Large intestine (tissue), 3 donors: ENCODE data around the gene PHETA1. TPM values are rescaled to one million over a fixed set of nuclear protein-coding genes. Genes with fewer than 3 reads are reported as not detected.
"Not testable (repeated sequence)": the region's sequence is repeated elsewhere in the genome, so short reads cannot be mapped to it uniquely, and the experiment has no call there.

Source experiments
- DNase-seq, 2 donors: peaks; one replicate each; pipeline versions ENCODE4 v3.0.0 to v3.0.0-alpha.2; 2013
- H3K27ac ChIP-seq: one replicate; pipeline ENCODE4 v1.5.1; 2013; ENCODE audit warnings: low read length
- H3K27me3 ChIP-seq: 2 replicates; pipeline ENCODE4 v1.6.1; 2013; ENCODE audit warnings: low read length; ENCODE audit not compliant: control insufficient read depth, insufficient read depth
- H3K36me3 ChIP-seq: 2 replicates; pipeline ENCODE4 v1.6.1; 2013; ENCODE audit warnings: low read length; ENCODE audit not compliant: control insufficient read depth, insufficient read depth
- H3K4me1 ChIP-seq: one replicate; pipeline ENCODE4 v1.6.1; 2013; ENCODE audit warnings: low read length; ENCODE audit not compliant: control insufficient read depth, insufficient read depth
- H3K4me3 ChIP-seq: one replicate; pipeline ENCODE4 v1.5.1; 2013; ENCODE audit warnings: low read length
- H3K9me3 ChIP-seq: one replicate; pipeline ENCODE4 v1.6.1; 2013; ENCODE audit warnings: mild to moderate bottlenecking, low read depth, low read length, moderate library complexity; ENCODE audit not compliant: control insufficient read depth
- WGBS: methylation state at CpG from one replicate; pipeline ENCODE4 v1.1.5; 2013; ENCODE audit warnings: low lambda C conversion rate; ENCODE audit not compliant: insufficient coverage; 5-methylcytosine and 5-hydroxymethylcytosine counted together
- polyA plus RNA-seq: library from polyadenylated mRNA; unstranded; fragments of 120-200 nt; gene quantifications from one replicate; pipeline ENCODE4 v1.2.1, GENCODE V29; 2013

The PHETA1 gene
- polyA plus RNA-seq, 1 donor = 85.8 TPM

DNA sequence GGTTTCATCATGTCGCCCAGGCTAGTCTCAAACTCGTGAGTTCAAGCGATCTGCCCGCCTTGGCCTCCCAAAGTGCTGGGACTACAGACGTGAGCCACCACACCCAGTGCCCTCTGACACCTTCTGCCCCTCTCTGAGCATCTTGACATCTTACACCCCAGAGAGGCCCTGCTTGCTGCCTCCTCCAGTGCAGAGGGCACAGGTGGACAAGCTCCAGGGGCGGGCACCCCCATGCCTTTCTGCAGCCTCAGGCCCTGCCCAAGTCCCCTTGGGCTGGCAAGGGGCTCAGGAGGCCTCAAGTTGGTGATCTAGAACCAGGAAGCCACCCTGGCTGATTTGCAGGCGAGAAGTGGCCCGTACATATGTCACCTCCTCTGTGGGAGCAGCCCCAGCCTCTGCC lies 25.6 kb upstream of the PHETA1 start:
- Histone ChIP-seq H3K4me3 (no peak overlapping the region), H3K36me3 (no peaks in the 10 kb centered on the region), H3K4me1 (peaks cover 2% of the 10 kb centered on the region), H3K27ac (no peak overlapping the region), H3K9me3 (no peaks in the 10 kb centered on the region), H3K27me3 (no peaks in the 10 kb centered on the region)
- WGBS = no CpG with 5 or more reads among the region's 8 CpGs
- DNase-seq = no peak

DNA sequence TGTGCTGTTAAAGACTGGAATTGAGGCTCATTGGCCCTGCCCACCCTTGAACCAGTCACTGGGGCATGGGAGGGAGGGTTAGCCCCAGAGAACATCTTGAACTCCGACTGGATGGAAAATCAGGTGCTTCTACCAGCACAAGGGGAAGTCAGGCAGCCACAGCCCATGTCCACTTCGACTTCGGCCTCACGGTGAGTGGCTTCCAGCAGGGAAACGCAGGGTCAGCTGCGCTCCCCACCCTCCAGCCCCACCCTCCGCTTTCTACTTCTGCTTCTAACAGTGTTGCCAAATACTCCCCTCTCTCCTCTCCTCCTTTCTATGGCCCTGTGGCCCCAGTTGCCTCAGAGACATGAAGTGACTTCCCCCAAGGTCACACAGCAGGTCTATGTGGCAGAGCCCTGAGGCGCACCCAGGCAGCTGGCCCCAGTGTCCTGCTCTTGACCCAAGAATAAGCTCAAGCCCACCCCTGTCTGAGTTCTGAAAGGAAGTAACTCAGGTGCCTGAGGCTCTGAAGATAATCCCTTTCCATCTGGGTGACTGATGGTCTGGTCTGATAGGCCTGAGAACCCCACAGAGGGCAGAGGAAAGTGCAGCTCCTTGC lies 24.9 kb upstream of the PHETA1 start:
- no peaks in the 10 kb centered on the region for H3K36me3 ChIP-seq
- no peaks in the 10 kb centered on the region for H3K9me3 ChIP-seq
- no peak overlapping the region for H3K4me3 ChIP-seq
- no peaks in the 10 kb centered on the region for H3K27me3 ChIP-seq
- no CpG with 5 or more reads among the region's 8 CpGs for WGBS
- DNase-seq = no peak
- H3K27ac ChIP-seq = no peak overlapping the region
- peaks cover 2% of the 10 kb centered on the region for H3K4me1 ChIP-seq

DNA sequence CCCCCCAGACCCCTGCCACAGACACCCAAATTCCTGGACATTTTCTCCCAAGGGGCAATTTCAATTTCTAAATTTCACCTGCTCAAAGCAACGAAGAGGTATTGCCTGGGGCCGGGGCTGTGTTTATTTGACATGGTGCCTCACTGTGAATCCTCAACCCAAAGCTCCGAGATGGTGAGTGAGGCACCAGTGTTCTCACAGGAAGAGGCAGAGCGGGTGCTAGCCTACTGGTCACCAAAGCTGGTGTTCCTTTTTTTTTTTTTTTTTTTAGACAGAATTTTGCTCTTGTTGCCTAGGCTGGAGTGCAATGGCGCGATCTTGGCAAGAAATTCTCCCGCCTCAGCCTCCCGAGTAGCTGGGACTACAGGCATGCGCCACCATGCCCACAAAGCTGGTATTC lies 22.0 kb upstream of the PHETA1 start:
- peaks cover 2% of the 10 kb centered on the region for H3K4me1 ChIP-seq
- no CpG with 5 or more reads among the region's 9 CpGs for WGBS

DNA sequence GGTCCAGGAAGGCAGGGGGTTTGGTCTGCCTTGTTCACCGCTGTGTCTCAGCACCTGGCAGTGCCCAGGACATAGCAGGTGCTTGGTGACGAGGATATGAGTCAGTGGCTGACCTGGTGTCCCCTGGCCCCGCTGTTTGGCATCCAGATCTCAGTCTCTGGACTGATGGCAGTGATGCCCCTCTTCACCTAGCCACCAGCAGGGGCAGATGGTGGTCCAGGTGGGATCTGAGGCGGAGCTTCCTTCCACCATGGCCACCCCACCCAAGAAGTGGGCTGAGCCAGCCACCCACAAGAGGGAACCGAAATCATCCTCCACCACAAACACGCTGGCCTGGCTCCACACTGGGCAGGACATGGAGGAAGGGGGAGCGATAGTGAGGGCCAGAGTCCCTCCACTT lies 20.7 kb upstream of the PHETA1 start:
- H3K27me3 ChIP-seq = no peaks in the 10 kb centered on the region
- no CpG with 5 or more reads among the region's 7 CpGs for WGBS
- H3K4me3 ChIP-seq = no peak overlapping the region

More for the DNA sequence above, 22.0 kb upstream of the PHETA1 start:
- no peak for DNase-seq
- Histone ChIP-seq H3K36me3 (no peaks in the 10 kb centered on the region), H3K9me3 (no peaks in the 10 kb centered on the region), H3K27me3 (no peaks in the 10 kb centered on the region), H3K27ac (no peak overlapping the region), H3K4me3 (no peak overlapping the region)

DNA sequence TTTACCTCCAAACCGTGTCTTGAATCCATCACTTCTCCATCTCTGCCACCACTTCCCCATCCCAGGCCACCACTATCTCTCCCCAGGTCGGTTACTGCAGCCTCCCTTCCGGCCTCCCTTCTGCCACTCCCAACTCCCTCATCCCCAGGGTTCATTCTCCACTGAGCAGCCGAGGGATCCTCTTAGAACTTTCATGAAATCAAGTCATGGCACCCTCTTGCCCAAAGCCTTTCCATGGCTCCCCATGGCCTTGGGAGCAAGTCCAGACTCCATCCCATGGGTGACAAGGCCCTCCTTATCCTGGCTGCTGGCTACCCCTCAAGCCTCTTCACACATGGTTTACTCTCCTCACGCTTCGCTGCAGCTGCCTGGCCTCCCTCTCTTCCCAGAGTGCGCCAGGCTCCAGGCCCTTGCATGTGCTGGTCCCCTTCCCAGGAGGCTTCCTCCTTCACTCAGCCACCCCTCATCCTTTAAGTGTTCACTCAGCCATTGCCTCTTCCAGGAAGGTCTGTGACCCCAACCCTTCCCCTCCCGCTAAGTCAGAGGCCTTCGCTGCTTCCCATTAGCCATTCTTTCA lies 18.9 kb upstream of the PHETA1 start:
- Histone ChIP-seq H3K27ac (no peak overlapping the region), H3K4me3 (no peak overlapping the region), H3K27me3 (no peaks in the 10 kb centered on the region), H3K4me1 (no peaks in the 10 kb centered on the region), H3K9me3 (no peaks in the 10 kb centered on the region), H3K36me3 (no peaks in the 10 kb centered on the region)
- 67% methylated on average over 2 of the region's 9 CpGs for WGBS
- DNase-seq = no peak

More for the DNA sequence above, 20.7 kb upstream of the PHETA1 start:
- H3K27ac ChIP-seq = no peak overlapping the region
- no peak for DNase-seq
- no peaks in the 10 kb centered on the region for H3K9me3 ChIP-seq
- H3K4me1 ChIP-seq = peaks cover 2% of the 10 kb centered on the region
- no peaks in the 10 kb centered on the region for H3K36me3 ChIP-seq

DNA sequence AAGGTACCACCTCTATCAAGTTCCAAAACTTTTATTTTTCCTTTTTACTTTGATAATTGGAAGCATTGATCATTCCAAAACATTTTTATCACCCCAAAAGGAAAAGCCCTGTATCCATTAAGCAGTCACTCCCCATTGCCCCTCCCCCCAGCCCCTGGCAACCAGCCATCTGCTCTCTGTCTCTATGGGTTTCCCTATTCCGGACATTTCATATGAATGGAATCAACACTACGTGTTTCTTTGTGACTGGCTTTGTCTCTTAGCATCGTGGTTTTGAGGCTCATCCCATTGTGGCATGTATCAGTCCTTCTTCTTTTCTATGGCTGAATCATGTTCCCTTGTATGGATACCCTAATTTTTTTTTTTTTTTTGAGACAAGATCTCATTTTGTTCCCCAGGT lies 18.0 kb upstream of the PHETA1 start:
- Histone ChIP-seq H3K27ac (no peak overlapping the region), H3K36me3 (no peaks in the 10 kb centered on the region), H3K4me1 (no peaks in the 10 kb centered on the region), H3K9me3 (no peaks in the 10 kb centered on the region), H3K27me3 (no peaks in the 10 kb centered on the region), H3K4me3 (no peak overlapping the region)
- no peak for DNase-seq
- no CpG with 5 or more reads among the region's 3 CpGs for WGBS

DNA sequence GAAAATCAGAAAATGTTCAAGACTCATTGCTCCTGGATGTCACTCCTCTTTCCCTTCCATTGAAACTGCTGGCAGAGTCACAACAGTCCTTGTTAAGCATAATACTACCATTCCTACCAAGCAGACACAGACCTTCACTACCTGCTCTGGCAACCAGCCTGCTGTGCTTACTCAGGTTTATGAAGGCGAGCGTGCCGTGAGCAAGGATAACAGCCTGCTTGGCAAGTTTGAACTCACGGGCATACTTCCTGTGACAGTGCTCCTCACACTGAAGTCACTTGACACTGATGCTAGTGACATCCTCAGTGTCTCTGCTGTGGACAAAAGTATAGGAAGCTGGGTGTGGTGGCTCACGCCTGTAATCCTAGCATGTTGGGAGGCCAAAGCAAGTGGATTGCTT lies 15.7 kb upstream of the PHETA1 start:
- no peak for DNase-seq
- Histone ChIP-seq H3K4me1 (no peaks in the 10 kb centered on the region), H3K27ac (no peak overlapping the region), H3K36me3 (no peaks in the 10 kb centered on the region), H3K27me3 (no peaks in the 10 kb centered on the region), H3K4me3 (no peak overlapping the region), H3K9me3 (no peaks in the 10 kb centered on the region)
- no CpG with 5 or more reads among the region's 5 CpGs for WGBS

DNA sequence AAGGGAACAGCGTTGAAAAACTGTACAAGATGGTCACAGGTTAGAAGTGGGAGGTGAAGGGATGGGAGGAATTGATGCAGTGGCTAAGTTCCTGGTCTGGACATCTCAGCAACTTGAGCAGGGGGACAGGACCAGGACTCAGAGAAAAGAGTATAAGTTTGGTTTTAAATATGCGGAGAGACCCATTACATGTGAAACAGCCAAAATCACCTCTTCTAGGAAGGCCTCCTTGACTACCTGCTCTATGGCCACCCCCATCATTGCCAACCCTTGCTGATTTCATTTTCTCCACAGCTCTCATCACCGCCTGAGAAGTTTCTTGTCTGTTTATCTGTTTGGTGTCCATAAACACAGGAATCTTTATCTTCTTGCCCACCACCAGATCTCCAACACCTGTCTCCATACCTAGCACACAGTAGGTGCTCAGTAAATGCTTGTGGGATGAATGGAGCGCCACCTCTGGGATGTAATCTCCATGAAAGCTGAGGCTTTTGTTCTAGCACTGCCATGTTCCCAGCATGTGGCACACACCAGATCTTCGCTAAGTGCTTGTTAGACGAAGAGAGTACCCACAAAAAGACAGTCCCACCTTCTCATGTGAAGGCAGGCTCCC lies 11.2 kb upstream of the PHETA1 start:
- H3K27me3 ChIP-seq = no peaks in the 10 kb centered on the region
- no peaks in the 10 kb centered on the region for H3K36me3 ChIP-seq
- DNase-seq = no peak
- WGBS = 78% methylated on average over 1 of the region's 6 CpGs
- H3K9me3 ChIP-seq = no peaks in the 10 kb centered on the region
- H3K27ac ChIP-seq = no peak overlapping the region
- H3K4me3 ChIP-seq = no peak overlapping the region
- H3K4me1 ChIP-seq = no peaks in the 10 kb centered on the region

DNA sequence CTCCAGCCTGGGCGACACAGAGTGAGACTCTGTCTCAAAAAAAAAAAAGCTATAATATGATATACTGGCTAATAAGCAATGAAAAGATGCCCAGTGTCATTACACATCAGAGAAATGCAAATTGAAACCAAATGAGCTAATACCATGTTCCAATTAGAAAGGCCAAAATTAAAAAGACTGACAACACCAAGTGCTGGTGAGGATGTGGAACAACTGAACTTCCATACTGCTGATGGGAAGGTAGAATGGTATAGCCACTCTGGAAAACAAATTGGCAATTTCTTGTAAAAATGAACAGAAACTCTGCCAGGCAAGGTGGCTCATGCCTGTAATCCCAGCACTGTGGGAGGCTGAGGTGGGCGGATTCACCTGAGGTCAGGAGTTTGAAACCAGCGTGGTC lies 8.5 kb upstream of the PHETA1 start:
- no peak overlapping the region for H3K4me3 ChIP-seq
- no peaks in the 10 kb centered on the region for H3K27me3 ChIP-seq
- H3K36me3 ChIP-seq = no peaks in the 10 kb centered on the region
- no peaks in the 10 kb centered on the region for H3K4me1 ChIP-seq
- no peak for DNase-seq
- no peaks in the 10 kb centered on the region for H3K9me3 ChIP-seq
- no CpG with 5 or more reads among the region's 3 CpGs for WGBS
- no peak overlapping the region for H3K27ac ChIP-seq

DNA sequence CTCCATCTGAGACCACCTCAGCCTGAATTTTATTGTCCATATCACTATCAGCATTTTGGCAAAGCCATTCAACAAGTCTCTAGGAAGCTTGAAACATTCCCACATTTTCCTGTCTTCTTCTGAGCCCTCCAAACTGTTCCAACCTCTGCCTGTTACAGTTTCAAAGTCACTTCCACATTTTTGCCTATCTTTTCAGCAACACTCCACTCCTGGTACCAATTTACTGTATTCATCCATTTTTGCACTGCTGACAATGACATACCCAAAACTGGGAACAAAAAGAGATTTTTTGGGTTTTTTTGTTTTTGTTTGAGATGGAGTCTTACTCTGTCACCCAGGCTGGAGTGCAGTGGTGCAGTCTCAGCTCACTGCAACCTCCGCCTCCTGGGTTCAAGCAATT lies 4.3 kb upstream of the PHETA1 start:
- H3K4me1 ChIP-seq, H3K9me3 ChIP-seq, DNase-seq, H3K27me3 ChIP-seq, H3K36me3 ChIP-seq, H3K4me3 ChIP-seq, H3K27ac ChIP-seq: not testable (repeated sequence)
- WGBS = no CpG with 5 or more reads among the region's 1 CpG
